HL-60/S4 (cell line): ENCODE results near the gene SH3PXD2A.

ENCODE experiments used
- in situ Hi-C: fragments of 300-500 bp; cut with MboI; formaldehyde crosslinking; loops from 2 replicates; pipeline ENCODE4 v1.14.3; 2022; ENCODE audit warnings: low sequenced_read_pairs

SH3PXD2A gene

DNA sequence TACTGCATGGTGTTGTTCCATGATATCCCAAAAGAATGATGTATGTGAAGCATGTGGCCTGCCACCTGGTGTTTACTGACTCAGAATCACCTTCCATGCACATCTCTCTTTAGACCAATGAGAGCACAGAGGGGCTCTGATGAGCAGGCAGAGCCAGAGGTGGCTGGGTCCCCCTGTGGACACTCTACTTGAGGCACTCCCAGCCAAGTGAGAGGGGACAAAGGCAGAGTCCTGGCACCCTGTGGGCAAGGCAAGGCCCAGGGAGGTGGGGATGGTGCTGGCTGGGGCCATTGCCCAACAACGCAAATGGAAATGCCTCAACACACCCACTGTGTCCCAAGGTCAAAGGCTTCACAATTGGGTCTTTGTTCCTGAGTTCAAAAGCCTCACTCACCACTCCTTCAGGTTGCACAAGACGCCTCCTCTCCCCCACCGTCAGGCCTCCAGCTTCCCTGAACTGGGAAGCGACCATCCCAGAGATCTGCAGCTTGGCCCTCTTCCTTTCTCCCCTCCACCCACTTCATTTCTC lies 197.3 kb downstream of the SH3PXD2A start:
- in situ Hi-C loops = no loop called here

DNA sequence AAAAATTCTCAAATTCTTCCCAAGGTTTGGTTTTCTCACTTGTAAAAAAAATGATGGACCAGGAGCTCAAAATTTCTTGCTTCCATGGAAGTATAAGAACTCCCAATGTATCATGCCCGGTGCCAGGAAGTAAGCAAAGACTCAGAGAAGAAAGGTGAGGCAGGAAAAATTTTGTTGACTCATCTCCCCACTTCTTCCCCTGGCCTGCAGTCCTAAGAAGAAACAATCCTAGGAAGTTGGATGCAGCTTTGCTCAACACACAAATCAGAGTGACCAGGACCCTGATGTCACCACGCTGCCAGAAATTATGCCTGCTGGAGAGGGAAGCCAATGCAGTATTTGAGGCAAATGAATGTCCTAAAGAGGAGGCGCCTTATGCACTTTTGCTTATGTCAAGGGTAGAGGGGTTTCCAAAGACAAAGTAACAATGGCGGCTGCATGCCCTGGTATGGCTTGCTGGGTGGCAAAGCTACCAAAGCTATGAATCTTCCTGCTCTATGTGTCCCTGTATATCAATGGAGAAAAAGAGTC lies 198.2 kb downstream of the SH3PXD2A start:
- in situ Hi-C loops = no loop called here

DNA sequence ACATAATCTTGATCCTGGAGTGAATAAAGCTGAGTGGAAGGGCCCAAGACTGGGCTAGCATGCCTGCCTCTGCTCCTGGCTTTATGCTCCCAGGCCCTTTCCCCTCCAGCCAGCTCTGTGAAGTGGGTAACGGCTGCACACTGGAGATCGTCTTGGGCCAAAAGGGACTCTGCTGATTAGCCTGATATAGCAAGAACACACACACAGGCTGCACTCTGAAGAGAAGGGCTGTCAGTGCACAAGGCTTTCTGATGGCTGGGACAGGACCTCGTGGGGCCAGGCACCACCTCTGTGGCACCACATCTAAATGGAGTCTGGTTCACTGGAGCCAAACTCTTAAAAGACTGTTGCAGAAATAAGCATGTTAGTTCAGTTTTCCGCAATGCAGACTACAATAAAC lies 200.5 kb downstream of the SH3PXD2A start:
- in situ Hi-C loops = no loop called here

DNA sequence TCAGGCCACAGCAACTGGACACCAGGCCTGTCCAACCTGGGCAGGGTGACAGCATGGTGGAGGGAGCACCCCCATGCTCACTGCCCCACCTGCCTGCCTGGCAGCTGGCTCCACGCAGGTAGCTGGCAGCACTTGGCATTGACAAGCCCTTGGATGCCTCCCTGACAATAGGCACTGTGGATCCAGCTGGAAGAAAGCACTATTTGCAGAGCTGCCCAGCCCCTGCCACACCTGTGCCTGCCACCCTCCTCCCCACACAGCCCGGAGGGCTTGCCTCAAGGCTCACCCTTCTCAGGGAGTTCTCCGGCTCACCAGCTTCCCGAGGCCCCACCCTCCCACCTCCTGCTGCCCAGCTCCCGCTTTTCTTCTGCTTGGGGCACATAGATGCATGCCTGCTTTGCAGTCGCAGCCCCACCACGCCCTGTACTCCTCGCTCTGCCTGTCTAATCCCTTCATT lies 201.8 kb downstream of the SH3PXD2A start:
- in situ Hi-C loops = no loop called here

DNA sequence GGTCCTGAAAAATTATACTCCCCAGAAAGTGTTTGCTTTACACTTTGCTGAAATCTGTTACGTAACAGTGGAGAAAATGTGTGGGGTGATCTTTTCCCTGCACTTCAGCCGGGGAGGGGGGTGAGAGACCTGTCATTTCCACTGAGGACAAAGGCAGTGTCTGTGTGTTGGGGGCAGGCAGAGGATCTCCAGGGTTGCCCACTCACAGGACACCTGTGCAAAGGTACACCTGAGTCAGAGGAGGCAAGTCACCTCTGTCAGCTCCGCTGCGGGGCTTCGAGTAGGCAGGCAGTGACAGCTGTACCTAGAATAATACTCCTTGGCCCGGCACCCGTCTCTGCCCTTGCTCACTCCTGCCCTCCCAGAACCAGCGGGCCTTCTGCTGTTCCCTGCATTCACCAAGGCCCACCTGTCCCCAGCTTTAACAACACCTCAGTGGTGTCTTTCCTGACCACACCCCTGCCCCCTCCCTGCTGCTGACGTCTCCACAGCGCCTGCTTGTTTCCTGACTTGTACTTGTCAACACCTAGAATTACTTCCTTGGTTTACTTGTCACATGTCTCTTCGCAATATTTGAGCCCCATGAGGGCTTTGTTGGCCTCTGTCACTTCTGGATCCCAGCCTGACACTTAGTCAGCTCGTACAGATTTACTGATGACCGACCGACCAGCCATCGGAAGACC lies 202.6 kb downstream of the SH3PXD2A start:
- in situ Hi-C loops = no loop called here

DNA sequence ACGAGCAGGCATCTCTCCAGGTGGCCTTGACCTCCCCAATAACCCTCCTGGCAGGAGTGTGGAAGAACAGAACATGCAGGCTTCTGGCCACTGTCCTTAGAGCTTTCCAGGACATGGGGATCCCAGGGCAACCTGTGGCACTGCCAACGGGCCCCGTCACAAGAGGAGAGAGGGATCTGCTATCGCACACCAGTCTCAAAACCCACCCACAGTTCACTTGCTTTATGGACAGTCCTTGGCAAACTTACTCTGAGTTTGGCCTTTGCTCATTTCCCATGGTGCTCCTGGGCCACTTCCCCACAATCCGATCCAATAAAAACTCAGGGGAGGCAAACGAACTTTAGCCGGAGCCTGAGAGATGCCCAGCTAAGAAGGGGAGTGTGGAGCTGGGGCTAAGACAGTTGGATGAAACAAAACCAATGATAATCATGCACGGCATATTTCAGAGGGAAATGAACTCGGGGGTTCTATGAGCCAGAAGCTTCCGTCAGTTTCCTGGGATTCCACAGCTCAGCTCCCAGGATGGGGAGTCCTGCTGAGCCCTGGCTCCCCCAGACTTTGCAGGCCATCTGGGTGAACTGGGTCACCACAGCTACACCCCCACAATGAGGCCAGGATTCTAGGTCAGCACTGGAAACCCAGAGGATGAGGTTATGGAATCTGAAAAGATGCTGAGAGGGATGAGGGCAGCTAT lies 203.4 kb downstream of the SH3PXD2A start:
- in situ Hi-C loops = no loop called here

DNA sequence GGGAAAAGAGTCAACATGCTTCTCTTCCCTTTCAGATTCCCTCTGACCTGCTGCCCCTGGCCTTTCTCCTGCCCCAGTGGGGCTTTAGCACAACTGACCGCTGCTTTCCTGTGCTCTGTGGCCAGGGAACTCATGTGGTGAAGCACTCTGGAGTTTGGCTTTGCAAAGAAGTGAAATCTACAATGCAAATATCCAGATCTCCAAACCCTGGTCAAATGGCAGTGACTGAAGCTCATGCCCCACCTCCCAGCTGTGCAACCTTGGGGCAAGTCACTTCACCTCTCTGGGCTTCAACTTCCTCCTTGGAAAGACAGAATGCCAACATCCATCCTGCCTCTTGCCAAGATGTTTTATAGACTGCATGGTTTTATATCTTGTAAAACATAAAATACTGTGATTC lies 204.0 kb downstream of the SH3PXD2A start:
- in situ Hi-C loops = no loop called here

DNA sequence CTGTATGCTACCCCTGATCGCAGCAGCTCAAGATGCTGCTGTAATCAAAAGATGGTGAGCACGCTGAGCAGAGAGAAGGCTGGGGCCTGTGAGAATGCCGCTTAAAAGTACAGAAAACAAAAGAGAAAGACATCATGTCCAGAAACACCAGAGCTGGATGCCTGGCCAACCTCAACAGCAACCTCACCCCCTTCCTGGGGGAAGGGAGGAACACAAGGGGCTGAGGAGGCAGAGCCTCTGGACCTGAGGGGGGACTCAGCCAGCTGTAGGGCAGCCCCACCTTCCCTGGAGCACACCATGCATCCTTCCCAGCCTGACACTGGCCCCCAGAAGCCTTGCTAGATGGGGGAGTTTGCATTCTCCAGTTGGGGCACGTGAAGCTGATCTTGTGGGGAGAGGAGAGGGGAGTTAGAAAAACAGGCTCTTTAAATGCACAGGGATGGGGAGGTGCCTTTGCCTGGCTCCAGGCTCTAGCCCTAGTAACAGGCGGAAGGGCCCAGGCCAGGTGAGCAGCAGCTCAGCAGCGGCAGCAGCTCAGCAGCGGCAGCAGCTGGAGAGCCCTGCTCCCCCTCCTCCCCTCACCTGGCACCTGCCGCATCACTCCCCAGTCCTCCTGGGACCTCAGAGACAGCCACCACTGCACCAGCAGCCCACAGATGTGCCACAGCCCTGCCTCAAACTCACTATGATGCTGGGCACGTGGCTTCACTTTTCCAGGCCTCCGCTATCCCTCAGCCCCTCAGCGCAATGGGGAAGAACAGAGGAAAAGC lies 205.5 kb downstream of the SH3PXD2A start:
- in situ Hi-C loops = no loop called here

DNA sequence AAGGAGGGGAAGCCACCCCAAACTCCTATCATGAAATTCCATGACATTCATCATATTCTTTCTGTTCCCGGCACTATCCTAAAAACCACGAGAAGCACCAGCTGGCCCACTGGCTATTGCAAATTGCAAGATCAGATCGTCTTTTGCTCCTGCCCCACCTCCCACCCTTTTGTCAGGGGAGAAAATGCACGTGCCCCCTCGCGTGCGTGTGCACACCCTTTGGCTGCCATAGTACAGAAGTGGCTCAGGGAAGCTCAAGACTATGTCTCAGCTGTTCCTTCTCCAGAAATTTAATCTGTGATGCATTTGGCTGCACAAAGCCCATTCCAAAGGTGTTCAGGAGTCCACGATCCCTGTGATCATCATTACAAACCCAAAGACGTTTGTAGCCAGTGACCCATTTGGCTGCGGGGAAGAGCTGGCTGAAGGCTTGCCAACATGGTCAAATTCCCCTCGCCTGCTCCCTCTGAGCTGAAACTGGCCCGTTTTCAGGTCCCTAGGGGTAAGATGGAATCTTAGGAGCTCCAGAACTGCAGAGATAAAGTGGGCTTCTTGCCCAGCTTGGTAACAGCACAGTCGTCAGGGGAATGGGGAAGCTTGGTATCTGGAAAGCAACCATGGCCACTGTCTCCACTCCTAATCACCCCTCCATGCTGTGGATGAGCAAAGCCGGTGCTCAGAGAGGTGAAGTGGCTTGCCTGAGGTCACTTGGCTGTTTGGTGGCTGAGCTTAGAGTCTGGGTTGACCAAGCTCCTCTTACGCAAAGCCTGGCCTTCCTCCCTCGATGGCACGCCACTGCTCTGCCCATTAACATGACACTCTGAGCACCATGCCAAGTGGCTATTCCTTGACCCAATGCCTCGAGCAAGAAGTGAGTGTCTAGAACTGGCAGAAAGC lies 206.5 kb downstream of the SH3PXD2A start:
- in situ Hi-C loops = no loop called here

DNA sequence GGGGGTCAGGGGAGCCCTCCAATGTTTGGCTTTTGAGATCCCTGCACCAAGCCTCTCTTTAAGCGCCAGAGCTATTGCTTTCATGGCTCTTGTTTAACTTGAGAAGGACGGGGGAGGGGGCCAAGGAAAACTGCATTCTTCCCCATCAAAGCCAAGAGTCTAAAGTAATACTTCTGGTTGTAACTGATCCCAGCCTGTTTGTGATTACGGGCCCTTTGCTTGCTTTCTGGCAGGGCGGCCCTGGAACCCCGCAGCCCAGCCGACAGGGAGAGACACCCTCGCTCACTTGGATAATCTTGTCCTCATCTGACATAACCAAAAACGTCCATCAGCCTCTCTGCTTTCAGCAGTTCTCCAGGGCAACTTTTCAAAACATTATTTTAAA lies 207.1 kb downstream of the SH3PXD2A start:
- in situ Hi-C loops = no loop called here

DNA sequence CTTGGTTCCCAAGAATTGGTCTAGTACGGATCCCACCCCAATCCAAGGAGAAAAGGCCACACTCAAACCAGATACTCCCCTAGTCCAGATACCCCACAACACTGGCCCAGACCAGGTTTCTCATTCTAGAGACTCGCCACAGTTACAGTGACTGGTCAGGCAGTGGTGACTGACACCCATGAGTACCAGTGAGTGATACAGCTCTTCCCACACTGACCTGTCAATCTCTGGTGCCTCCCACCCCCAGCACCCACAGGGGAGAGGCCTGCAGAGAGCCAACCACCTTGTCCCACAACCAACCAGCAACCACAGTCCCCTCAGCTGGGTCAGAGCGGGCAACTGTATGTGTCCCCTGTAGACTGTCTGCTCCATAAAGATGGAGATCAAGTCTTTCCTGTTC lies 209.1 kb downstream of the SH3PXD2A start:
- in situ Hi-C loops = no loop called here

DNA sequence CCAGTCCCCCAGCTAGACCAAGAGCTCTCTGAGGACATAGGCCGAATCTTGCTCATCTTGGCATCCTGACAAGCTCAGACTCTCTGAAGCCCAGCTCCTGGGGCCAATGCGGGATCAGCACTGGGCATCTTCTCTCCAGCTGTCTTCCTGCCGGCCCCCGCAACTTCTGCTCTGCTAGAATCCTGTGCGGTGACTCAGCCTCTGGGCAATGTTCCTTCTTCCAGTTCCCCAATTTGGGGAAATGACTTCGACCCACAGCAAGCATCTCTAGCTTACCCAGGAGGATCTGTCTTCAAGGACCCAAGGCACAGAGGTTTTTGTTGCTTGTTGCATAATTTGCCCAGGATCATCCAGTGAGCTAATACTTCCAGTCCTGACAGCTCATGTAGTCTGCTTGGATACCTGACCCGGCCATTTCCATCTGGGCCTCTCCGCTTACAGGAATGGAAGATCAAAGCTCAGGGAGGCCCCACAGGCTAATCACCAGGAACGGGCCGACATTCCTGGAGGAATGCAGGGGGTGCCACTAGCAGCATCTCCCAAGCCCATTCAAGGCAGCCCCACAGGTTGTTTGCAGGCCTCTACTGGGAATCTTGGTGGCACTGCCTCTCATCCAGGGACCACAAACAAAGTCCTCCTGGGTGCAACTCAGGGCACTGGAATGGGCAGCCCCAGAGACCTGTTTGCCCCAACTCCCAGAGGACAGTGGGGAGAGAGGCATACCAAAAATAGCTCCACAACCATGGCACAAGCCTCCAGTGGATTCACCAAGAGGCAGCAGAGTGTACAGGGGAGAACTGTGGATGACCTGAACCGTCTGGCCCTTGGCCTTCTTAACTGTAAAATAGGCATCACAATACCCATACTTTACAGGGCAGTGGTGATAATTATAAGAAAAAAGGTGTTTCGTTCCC lies 210.0 kb downstream of the SH3PXD2A start:
- in situ Hi-C loops = no loop called here

DNA sequence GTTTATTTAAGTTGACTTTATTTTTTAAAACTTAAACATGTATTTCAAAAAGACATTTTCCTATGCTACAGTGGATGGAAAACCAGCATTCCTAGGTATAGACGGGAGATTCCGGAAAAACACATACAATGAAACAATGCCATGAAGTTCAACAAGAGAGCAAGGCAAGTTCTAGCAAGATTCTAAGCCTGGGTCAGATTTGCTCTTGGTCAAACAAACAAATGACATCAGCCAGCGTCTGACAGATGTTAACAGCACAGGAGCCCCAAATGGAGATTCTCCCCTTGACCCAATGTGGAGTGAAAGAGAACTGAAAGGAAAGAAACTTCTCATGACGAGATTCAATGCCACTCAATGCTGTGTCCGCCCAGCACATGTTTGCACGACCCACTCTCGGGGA lies 212.0 kb downstream of the SH3PXD2A start:
- in situ Hi-C loops = no loop called here

DNA sequence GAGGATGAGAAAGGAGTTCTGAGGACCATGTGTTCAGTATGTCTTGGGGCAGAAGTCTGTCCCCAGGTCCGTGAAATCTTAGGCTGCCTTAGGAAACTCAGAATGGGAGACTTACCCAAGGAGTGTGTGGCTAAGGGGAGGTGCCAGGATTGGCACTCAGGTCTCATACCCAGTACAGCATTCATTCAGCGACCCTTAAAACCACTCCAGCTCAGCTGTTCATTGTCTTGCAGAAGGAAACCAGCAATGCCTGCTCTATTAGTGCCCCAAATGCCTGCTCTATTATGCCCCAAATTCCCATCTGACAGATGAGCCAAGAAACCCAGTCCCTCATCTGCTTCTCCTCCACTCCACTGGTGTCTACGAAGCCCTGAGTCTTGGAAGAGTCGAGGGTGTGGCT lies 214.1 kb downstream of the SH3PXD2A start:
- in situ Hi-C loops = no loop called here

DNA sequence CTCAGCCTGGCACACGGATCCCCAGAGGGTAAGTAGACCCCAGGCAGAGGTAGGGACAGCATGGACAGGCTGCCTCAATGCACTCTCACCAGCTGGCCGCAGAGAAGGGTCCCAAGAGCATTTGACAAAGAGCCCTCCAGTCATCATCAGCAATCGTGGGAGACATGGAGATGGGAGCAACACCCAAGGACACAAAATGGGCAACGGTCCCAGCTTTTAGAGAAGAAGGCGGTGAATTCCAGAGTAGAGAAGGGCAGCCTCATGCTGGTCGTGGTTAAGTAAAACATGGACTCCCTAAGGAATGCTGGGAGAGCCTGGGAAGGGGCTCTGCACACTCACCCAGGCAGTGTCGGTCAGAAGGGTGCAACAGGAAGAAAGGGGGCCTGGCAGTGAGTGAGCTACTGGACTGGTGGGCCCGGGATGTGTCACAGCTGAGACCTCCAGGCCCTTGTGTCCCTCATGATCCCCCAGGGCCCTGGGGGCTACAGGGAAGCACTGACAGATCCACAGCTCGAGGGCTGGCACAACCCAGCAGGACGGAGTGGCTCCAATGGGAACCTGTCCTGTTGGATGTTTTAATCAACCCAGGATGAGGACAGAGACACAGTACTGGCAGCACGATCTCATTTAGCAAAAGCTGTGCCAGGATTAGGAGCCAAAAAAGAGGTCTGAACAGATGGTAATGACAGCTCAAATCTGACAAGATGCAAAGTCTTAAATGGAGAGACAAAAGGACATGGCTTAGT lies 214.8 kb downstream of the SH3PXD2A start:
- in situ Hi-C loops = no loop called here

DNA sequence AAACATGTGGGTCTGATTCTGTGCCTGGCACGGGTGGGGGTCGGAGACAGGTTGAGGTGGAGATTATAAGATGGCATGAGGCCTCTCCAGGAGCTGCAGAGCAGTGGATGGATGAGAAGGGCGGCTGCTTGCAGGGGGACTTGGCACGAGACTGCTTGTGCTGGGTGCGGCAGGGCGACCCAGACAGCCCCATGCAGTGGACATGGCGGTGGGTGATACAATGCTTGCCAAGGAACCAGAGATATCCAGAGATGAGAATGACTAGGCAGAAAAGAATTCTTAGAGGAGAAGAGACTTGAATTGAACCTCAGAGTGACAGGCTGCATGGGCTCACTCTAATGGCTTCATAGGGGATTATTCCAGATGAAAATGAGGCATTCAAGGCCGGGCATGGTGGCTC lies 216.4 kb downstream of the SH3PXD2A start:
- in situ Hi-C loops = no loop called here

DNA sequence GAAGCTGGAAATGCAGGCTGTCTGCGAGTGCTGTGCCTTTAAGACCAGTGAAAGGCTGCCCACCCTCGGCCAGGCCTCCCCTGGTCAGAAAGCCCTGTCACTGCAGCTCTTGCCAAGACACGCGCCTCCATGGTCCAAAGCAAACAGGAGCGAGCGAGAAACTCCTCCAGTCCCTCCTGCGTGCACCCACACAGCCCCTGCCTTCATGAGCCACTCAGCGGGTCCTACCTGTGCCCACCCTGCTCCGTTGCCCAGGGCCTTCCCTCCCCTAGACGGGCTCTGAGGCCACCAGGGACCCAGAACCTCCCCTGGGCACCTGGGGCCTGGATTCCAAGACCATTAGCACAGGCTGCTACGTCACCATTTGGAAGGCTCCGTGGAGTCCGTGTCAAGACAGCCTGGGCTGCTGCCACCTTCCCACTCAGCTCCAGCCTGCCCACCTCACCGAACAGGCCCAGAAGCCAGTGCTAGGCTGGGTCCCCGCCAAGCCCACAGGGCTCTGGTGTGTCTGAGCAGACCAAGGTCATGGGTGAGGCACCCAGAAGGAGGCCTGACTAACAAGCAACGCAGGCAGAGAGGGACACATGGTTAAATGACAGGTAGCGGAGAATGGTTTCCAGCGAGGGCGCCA lies 217.3 kb downstream of the SH3PXD2A start:
- in situ Hi-C loops = no loop called here

DNA sequence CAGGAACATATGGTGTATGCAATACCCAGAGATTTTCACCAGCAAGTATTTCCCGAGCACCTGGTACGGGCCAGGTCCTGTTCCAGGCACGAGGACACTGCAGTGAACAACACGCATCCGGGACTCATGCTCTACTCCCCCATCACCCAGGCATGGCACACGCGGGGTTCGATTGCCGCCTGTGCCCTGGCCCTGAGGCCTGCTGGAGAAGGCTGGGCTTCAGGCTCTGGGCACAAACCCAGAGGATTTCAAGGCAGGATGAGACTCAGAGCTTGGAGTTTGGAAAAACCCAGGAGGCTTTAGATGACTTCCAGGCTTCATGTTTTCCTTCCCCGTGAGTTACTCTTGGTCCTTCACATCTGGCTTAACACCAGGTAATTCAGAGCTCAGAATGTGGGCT lies 218.4 kb downstream of the SH3PXD2A start:
- in situ Hi-C loops = no loop called here
